HCT116 (cell line): ENCODE results near the gene AARSD1. TPM values are rescaled to one million over a fixed set of nuclear protein-coding genes. Genes with fewer than 3 reads are reported as not detected.

Experiments
- ATAC-seq: fragments of 200-7000 bp; cut with Tn5 transposase; 2 replicates; pipeline ENCODE4 v1.9.1; 2020; ENCODE audit warnings: mild to moderate bottlenecking, moderate library complexity
- BruUV-seq: library from RNA; stranded (reverse); fragments of 400-500 nt; replicated peaks from 2 replicates; lab custom pipeline; 2021; lab: Mats Ljungman, UMichigan
- CTCF ChIA-PET: fragments of 300-600 bp; sonication (Branson Sonifier 250); formaldehyde crosslinking; loops from one replicate; lab custom pipeline; 2021; ENCODE audit warnings: antibody characterized with exemption; lab: Charles Lee
- POLR2A ChIA-PET: fragments of 300-600, 350-600 bp; sonication (Branson Sonifier 250); formaldehyde crosslinking; loops from one replicate; lab custom pipeline; 2021; ENCODE audit warnings: antibody characterized with exemption; lab: Charles Lee
- RAD21 ChIA-PET, 2 experiments: fragments of 300-600 bp; sonication (Branson Sonifier 250); formaldehyde crosslinking; loops; one replicate each; lab custom pipeline; 2023; ENCODE audit warnings: low total read pairs in 2 of 2; ENCODE audit not compliant: uncharacterized antibody in 2 of 2, unreplicated experiment in 2 of 2, low non-redundant PET in 1 of 2; lab: Charles Lee
- DNase-seq: peaks from one replicate; pipeline ENCODE4 v3.0.0-alpha.2; 2010; ENCODE audit warnings: low read depth, low spot score
- H2AFZ ChIP-seq: fragments of 200-600 bp; shearing (Covaris generic), sonication (generic); 2 replicates; pipeline ENCODE4 v1.6.1; 2017; ENCODE audit warnings: low read depth, mixed run types, mixed read lengths, antibody characterized with exemption, low read length; ENCODE audit not compliant: poor library complexity, severe bottlenecking
- H3K27ac ChIP-seq: 2 replicates; pipeline ENCODE4 v1.5.1; 2012; ENCODE audit warnings: low read depth, low read length
- H3K27me3 ChIP-seq: fragments of 200-600 bp; sonication (generic); 2 replicates; pipeline ENCODE4 v1.6.1; 2016; ENCODE audit warnings: mixed run types, low read length, mixed read lengths; ENCODE audit not compliant: insufficient read depth
- H3K36me3 ChIP-seq, 2 experiments: fragments of 200-500 bp in 1 of 2; fragments of 200-600 bp in 1 of 2; sonication (Bioruptor generic) in 1 of 2; sonication (generic) in 1 of 2; 2 replicates each; pipeline versions ENCODE4 v1.5.1 to v1.6.1; 2014 to 2016; ENCODE audit warnings: low read length in 2 of 2, inconsistent platforms in 1 of 2, mixed read lengths in 1 of 2, mixed run types in 1 of 2; ENCODE audit not compliant: insufficient read depth in 2 of 2, control insufficient read depth in 1 of 2
- H3K4me1 ChIP-seq, 2 experiments: fragments of 200-600 bp in 1 of 2; sonication (generic) in 1 of 2; 2 replicates each; pipeline versions ENCODE4 v1.5.1 to v1.6.1; 2012 to 2017; ENCODE audit warnings: low read length in 2 of 2, inconsistent platforms in 1 of 2, mild to moderate bottlenecking in 1 of 2, mixed read lengths in 1 of 2, mixed run types in 1 of 2, moderate library complexity in 1 of 2; ENCODE audit not compliant: insufficient read depth in 2 of 2, control insufficient read depth in 1 of 2
- H3K4me2 ChIP-seq: fragments of 200-600 bp; sonication (generic); 2 replicates; pipeline ENCODE4 v1.6.1; 2017; ENCODE audit warnings: mixed run types, low read length, mixed read lengths
- H3K4me3 ChIP-seq, 2 experiments: fragments of 200-600 bp in 1 of 2; sonication (generic) in 1 of 2; replicated peaks in 1 of 2; 2 replicates each; pipeline ENCODE4 v1.5.1; 2011 to 2016; ENCODE audit warnings: low read length in 2 of 2, control low read depth in 1 of 2, low read depth in 1 of 2, mild to moderate bottlenecking in 1 of 2, mixed read lengths in 1 of 2, mixed run types in 1 of 2
- H3K79me2 ChIP-seq: fragments of 200-600 bp; sonication (generic); 2 replicates; pipeline ENCODE4 v1.6.1; 2017; ENCODE audit warnings: mild to moderate bottlenecking, mixed run types, low read length, moderate library complexity, mixed read lengths; ENCODE audit not compliant: insufficient read depth
- H3K9ac ChIP-seq: fragments of 200-600 bp; sonication (generic); 2 replicates; pipeline ENCODE4 v1.6.1; 2016; ENCODE audit warnings: low read length, mixed read lengths
- H3K9me2 ChIP-seq: fragments of 200-600 bp; sonication (generic), shearing (Covaris generic); 2 replicates; pipeline ENCODE4 v1.6.1; 2017; ENCODE audit warnings: mixed run types, mild to moderate bottlenecking, moderate library complexity; ENCODE audit not compliant: insufficient read depth
- H3K9me3 ChIP-seq, 2 experiments: fragments of 200-500 bp in 1 of 2; fragments of 200-600 bp in 1 of 2; sonication (Bioruptor generic) in 1 of 2; sonication (generic) in 1 of 2; 2 replicates each; pipeline ENCODE4 v1.6.1; 2014 to 2017; ENCODE audit warnings: low read length in 2 of 2, mixed read lengths in 2 of 2, inconsistent platforms in 1 of 2, low read depth in 1 of 2, mild to moderate bottlenecking in 1 of 2, mixed run types in 1 of 2, moderate library complexity in 1 of 2; ENCODE audit not compliant: control insufficient read depth in 1 of 2, insufficient read depth in 1 of 2
- H4K20me1 ChIP-seq: fragments of 200-600 bp; sonication (generic), shearing (Covaris generic); 2 replicates; pipeline ENCODE4 v1.6.1; 2017; ENCODE audit warnings: mixed run types, mild to moderate bottlenecking, moderate library complexity; ENCODE audit not compliant: insufficient read depth
- RAD21 ChIP-seq: IDR thresholded peaks from 2 replicates; pipeline ENCODE4 v1.6.1; 2012; ENCODE audit warnings: low read depth, mild to moderate bottlenecking
- SP1 ChIP-seq: IDR thresholded peaks from 2 replicates; pipeline ENCODE4 v1.6.1; 2012; ENCODE audit warnings: low read depth
- YY1 ChIP-seq: IDR thresholded peaks from 2 replicates; pipeline ENCODE4 v1.6.1; 2011; ENCODE audit warnings: low read length, low read depth, moderate library complexity, mild to moderate bottlenecking; ENCODE audit not compliant: insufficient replicate concordance; ENCODE audit errors: extremely low read depth
- intact Hi-C: fragments of 100-400 bp; cut with micrococcal nuclease; formaldehyde crosslinking; loops from 2 replicates; pipeline ENCODE4 v1.10.0; 2022
- total RNA-seq: library from RNA; stranded (reverse); gene quantifications from one replicate; pipeline ENCODE4 v1.2.1, GENCODE V29; 2021; ENCODE audit not compliant: unreplicated experiment

The AARSD1 gene
- total RNA-seq, 1 experiment from 2014 or later, result 65.9 TPM

GRCh38 chr17:42950044-42950783 is 14.0 kb downstream of the AARSD1 start:
- H3K79me2 ChIP-seq, result no peaks in the 10 kb centered on the region
- TF ChIP-seq RAD21 (no peak), SP1 (no peak)
- TF ChIP-seq, all 23 proteins: peak for 0
- ChIA-PET CTCF (no interaction called here), POLR2A (no interaction called here), RAD21 (interaction anchor here in 1 of 2 experiments (0.7 kb wide), 1 partner anchor 100 kb away, joined by 4 read pairs; no protein-coding TSS in a partner anchor)
- BruUV-seq, result no TSS peak
- Histone ChIP-seq H3K4me1 (no peaks in the 10 kb centered on the region), H3K9me3 (no peaks in the 10 kb centered on the region), H3K27ac (no peak overlapping the region), H3K4me2 (no peak overlapping the region), H3K4me3 (no peak overlapping the region), H3K27me3 (no peaks in the 10 kb centered on the region), H3K9ac (no peak overlapping the region), H2AFZ (no peak overlapping the region), H4K20me1 (no peaks in the 10 kb centered on the region), H3K36me3 (peaks cover 30 to 38% of the 10 kb centered on the region in 2 experiments; a peak in 3 of 4 replicates), H3K9me2 (no peaks in the 10 kb centered on the region)
- DNase-seq (no peak), ATAC-seq (no peak)
- intact Hi-C loops, result no loop called here

- ATAC-seq (no peak), DNase-seq (no peak)
- Histone ChIP-seq H3K27ac (no peak overlapping the region), H3K4me2 (no peak overlapping the region), H3K9ac (no peak overlapping the region), H3K4me3 (no peak overlapping the region), H3K36me3 (peaks cover 7 to 20% of the 10 kb centered on the region in 2 experiments; a peak in 2 of 4 replicates), H3K9me2 (no peaks in the 10 kb centered on the region), H3K79me2 (no peaks in the 10 kb centered on the region), H4K20me1 (no peaks in the 10 kb centered on the region)
- ChIA-PET RAD21 (no interaction called here), CTCF (no interaction called here), POLR2A (interaction anchor here (0.7 kb wide), 1 partner anchor 51 kb away, joined by 3 read pairs; the partner anchor contains the start of gene RPL27)
- TF ChIP-seq YY1, result no peak
- TF ChIP-seq, all 23 proteins: peak for 0
- Histone ChIP-seq H3K4me1 (no peaks in the 10 kb centered on the region; a peak in 1 of 4 replicates), H3K27me3 (no peaks in the 10 kb centered on the region), H3K9me3 (no peaks in the 10 kb centered on the region), H2AFZ (no peak overlapping the region)
- BruUV-seq, result no TSS peak
- intact Hi-C loops, result no loop called here
Measured at GRCh38 chr17:42946812-42947211, 17.4 kb downstream of the AARSD1 start.
